Endothelial cell of umbilical vein (primary cell): Measurements from ENCODE around the gene G6PC1. TPM values are rescaled to one million over a fixed set of nuclear protein-coding genes. Genes with fewer than 3 reads are reported as not detected.
A peak's percentile ranks its signal among the peaks of the same experiment; 100 is the strongest.

Experiments
- BruUV-seq: library from RNA; stranded (reverse); fragments of 400-500 nt; replicated peaks from 2 replicates; lab custom pipeline; 2021; lab: Mats Ljungman, UMichigan
- CTCF ChIA-PET: fragments of 300-600, 350-600 bp; sonication (Branson Sonifier 250); formaldehyde crosslinking; loops from one replicate; lab custom pipeline; 2021; ENCODE audit warnings: antibody characterized with exemption, inconsistent platforms; lab: Charles Lee
- POLR2A ChIA-PET: fragments of 300-600, 350-600 bp; sonication (Branson Sonifier 250); formaldehyde crosslinking; loops from one replicate; lab custom pipeline; 2021; ENCODE audit warnings: antibody characterized with exemption, inconsistent platforms; lab: Charles Lee
- DNase-seq: peaks from one replicate; pipeline ENCODE4 v3.0.0-alpha.2; 2011; ENCODE audit warnings: low read depth, low spot score
- FAIRE-seq: peaks from 2 replicates; lab custom pipeline; 2011; peaks lifted over from hg19 to GRCh38; lab: Jason Lieb, UNC
- H2AFZ ChIP-seq: 2 replicates; pipeline ENCODE4 v1.6.0; 2012; ENCODE audit warnings: low read depth, low read length, control low read depth, inconsistent platforms
- H3K27ac ChIP-seq: 2 replicates; pipeline ENCODE4 v1.5.1; 2011; ENCODE audit warnings: low read depth, mild to moderate bottlenecking, control low read depth, low read length, moderate library complexity; ENCODE audit not compliant: insufficient read depth
- H3K27me3 ChIP-seq, 2 experiments: 2 replicates each; pipeline versions ENCODE4 v1.6.0 to v1.6.1; 2011; ENCODE audit warnings: low read length in 2 of 2, mixed read lengths in 1 of 2; ENCODE audit not compliant: control insufficient read depth in 2 of 2, insufficient read depth in 2 of 2
- H3K36me3 ChIP-seq, 2 experiments: 2 replicates in 1 of 2; 3 replicates in 1 of 2; pipeline ENCODE4 v1.5.1; 2011; ENCODE audit warnings: low read length in 2 of 2, mild to moderate bottlenecking in 1 of 2, moderate library complexity in 1 of 2; ENCODE audit not compliant: control insufficient read depth in 2 of 2, insufficient read depth in 2 of 2; ENCODE audit errors: extremely low read depth in 1 of 2
- H3K4me1 ChIP-seq: 3 replicates; pipeline ENCODE4 v1.5.1; 2011; ENCODE audit warnings: mild to moderate bottlenecking, low read length; ENCODE audit not compliant: control insufficient read depth, insufficient read depth; ENCODE audit errors: extremely low read depth
- H3K4me2 ChIP-seq: 2 replicates; pipeline ENCODE4 v1.6.1; 2011; ENCODE audit warnings: low read length, control low read depth, mixed read lengths; ENCODE audit not compliant: insufficient read depth
- H3K4me3 ChIP-seq, 3 experiments: fragments of 200-600 bp in 1 of 3; sonication (generic), shearing (Covaris generic) in 1 of 3; replicated peaks in 1 of 3; 2 replicates each; pipeline ENCODE4 v1.5.1; 2011 to 2016; ENCODE audit warnings: control low read depth in 3 of 3, low read length in 3 of 3, mild to moderate bottlenecking in 2 of 3, inconsistent platforms in 1 of 3, low read depth in 1 of 3, moderate library complexity in 1 of 3; ENCODE audit not compliant: insufficient read depth in 1 of 3
- H3K79me2 ChIP-seq: 2 replicates; pipeline ENCODE4 v1.6.0; 2012; ENCODE audit warnings: low read length, inconsistent platforms; ENCODE audit not compliant: control insufficient read depth, insufficient read depth
- H3K9ac ChIP-seq: replicated peaks from 2 replicates; pipeline ENCODE3; 2011; ENCODE audit warnings: low read length, control low read depth; ENCODE audit not compliant: insufficient read depth; ENCODE audit errors: extremely low read depth
- H3K9me1 ChIP-seq: replicated peaks from 3 replicates; pipeline ENCODE4 v1.6.0; 2011; ENCODE audit warnings: mild to moderate bottlenecking, low read length; ENCODE audit not compliant: control insufficient read depth, insufficient read depth; ENCODE audit errors: extremely low read depth
- H3K9me3 ChIP-seq: replicated peaks from 2 replicates; pipeline ENCODE4 v1.5.1; 2012; ENCODE audit warnings: low read length, inconsistent platforms; ENCODE audit not compliant: control insufficient read depth, insufficient read depth
- H4K20me1 ChIP-seq: replicated peaks from 2 replicates; pipeline ENCODE3; 2011; ENCODE audit warnings: mild to moderate bottlenecking, low read length; ENCODE audit not compliant: control insufficient read depth, insufficient read depth; ENCODE audit errors: extremely low read depth
- CTCF ChIP-seq, 2 donors: IDR thresholded peaks; 1 replicate in 1 of 2; 2 replicates in 1 of 2; pipeline ENCODE4 v1.5.1; 2011; ENCODE audit warnings: low read length in 2 of 2, mild to moderate bottlenecking in 2 of 2, moderate library complexity in 2 of 2, control low read depth in 1 of 2, inconsistent platforms in 1 of 2, low read depth in 1 of 2; ENCODE audit not compliant: insufficient read depth in 1 of 2; ENCODE audit errors: extremely low read depth in 1 of 2
- FOS ChIP-seq: IDR thresholded peaks from 2 replicates; pipeline ENCODE4 v1.6.1; 2011; ENCODE audit warnings: mild to moderate bottlenecking, low read length, moderate library complexity, borderline replicate concordance; ENCODE audit not compliant: insufficient read depth
- dilution Hi-C: fragments of 300-500 bp; cut with MboI; formaldehyde crosslinking; loops from one replicate; pipeline ENCODE4 v1.15.0; 2019; ENCODE audit warnings: low sequenced_read_pairs; ENCODE audit not compliant: extremely low pct_ligation_motif_present
- intact Hi-C: fragments of 100-400 bp; cut with micrococcal nuclease; formaldehyde crosslinking; loops from one replicate; pipeline ENCODE4 v1.10.0; 2022
- polyA plus RNA-seq, 4 experiments: library from polyadenylated mRNA; depleted of rRNA in 3 of 4; stranded (reverse) in 3 of 4; unstranded in 1 of 4; fragments of >200 nt; gene quantifications; 2 replicates each; pipeline versions ENCODE4 v1.2.1 to v1.2.3, GENCODE V29; 2011 to 2012; ENCODE audit warnings: missing spikeins in 1 of 4
- total RNA-seq: library from RNA; stranded (reverse); gene quantifications from 2 replicates; pipeline ENCODE4 v1.2.3, GENCODE V29; 2021

The G6PC1 gene
- total and polyA plus RNA-seq, 2 donors (not counting 3 experiments of a cell fraction or from before 2014, with no cell fraction given), result not detected

- POLR2A ChIA-PET, result no interaction called here
Measured at GRCh38 chr17:42937712-42938596, 37.4 kb downstream of the G6PC1 start.

More at GRCh38 chr17:42937712-42938596, 37.4 kb downstream of the G6PC1 start:
- Histone ChIP-seq H3K9me3 (no peaks in the 10 kb centered on the region), H3K9me1 (no peaks in the 10 kb centered on the region), H3K36me3 (no peaks in the 10 kb centered on the region), H3K4me3 (no peak overlapping the region), H3K4me2 (no peak overlapping the region), H3K27me3 (peaks cover 0 to 2% of the 10 kb centered on the region in 2 experiments), H3K4me1 (no peaks in the 10 kb centered on the region), H3K79me2 (no peaks in the 10 kb centered on the region), H3K9ac (no peak overlapping the region), H3K27ac (no peak overlapping the region), H2AFZ (no peak overlapping the region), H4K20me1 (no peaks in the 10 kb centered on the region)
- CTCF ChIA-PET, result interaction anchor here (0.7 to 9.1 kb wide), 7 partner anchors 9 to 361 kb away, joined by 3 to 122 read pairs (median 3); partner anchors contain the start of genes AOC2 and PSMC3IP
- FAIRE-seq, result peak; percentile 87
- intact Hi-C loops, result loop anchor here (1.0 to 5.0 kb wide), 5 partner anchors 56 to 361 kb away; partner anchors contain the start of genes BECN1 and PSMC3IP
- DNase-seq, result peak; percentile 65
- TF ChIP-seq FOS, result no peak
- TF ChIP-seq CTCF (IDR thresholded peaks at IDR 0.05; ENCODE audit: extremely low read depth in 1 of 2, insufficient read depth in 1 of 2, low read depth in 1 of 2, low read length in 2 of 2), result peak; percentile 62 to 69
- BruUV-seq, result no TSS peak
- dilution Hi-C loops, result no loop called here
